ENCODE results near the gene CTSC. TPM values are rescaled to one million over a fixed set of nuclear protein-coding genes. Genes with fewer than 3 reads are reported as not detected.

The CTSC gene
- polyA plus RNA-seq, 3 donors: 150 to 415 (median 284) TPM

DNA sequence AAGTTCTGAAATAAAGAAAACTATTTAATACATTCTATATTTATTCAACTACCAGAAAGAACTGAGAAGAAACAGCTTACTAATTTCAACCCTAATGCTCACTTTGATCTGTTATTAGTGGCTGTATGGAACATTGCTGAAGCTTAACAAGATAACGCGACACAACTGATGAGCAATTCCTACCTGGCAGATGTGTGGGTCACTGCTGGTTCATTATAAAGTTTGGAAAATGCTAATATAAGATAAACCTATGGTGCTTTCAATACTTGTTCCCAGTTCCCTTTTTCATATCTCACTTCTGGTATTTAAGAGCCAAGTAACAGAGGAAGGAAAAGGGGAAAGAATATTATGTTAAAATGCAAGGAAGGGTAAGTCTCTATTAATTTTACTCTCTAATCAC, 10.5 kb downstream of the CTSC start:
- Histone ChIP-seq H3K27ac (ENCODE audit: low read depth in 1 of 2, low read length in 2 of 2) (peak overlapping the region in 1 of 2 donors; percentile 67), H4K20me1 (ENCODE audit: insufficient read depth, low read length) (peaks cover 93% of the 10 kb centered on the region), H3K4me3 (replicated peaks in 1 of 3; ENCODE audit: low read depth in 2 of 3, low read length in 3 of 3) (no peak overlapping the region), H3K4me2 (replicated peaks; ENCODE audit: extremely low read depth, low read length, poor library complexity, severe bottlenecking) (peak overlapping the region; percentile 43), H3K79me2 (ENCODE audit: insufficient read depth, low read length) (peaks cover 100% of the 10 kb centered on the region), H3K4me1 (ENCODE audit: control insufficient read depth in 1 of 2, insufficient read depth in 2 of 2, low read length in 2 of 2) (peaks cover 29 to 33% of the 10 kb centered on the region in 2 donors), H3K27me3 (ENCODE audit: control insufficient read depth in 2 of 2, insufficient read depth in 2 of 2, low read length in 2 of 2) (no peaks in the 10 kb centered on the region), H3K9me3 (replicated peaks in 1 of 2; ENCODE audit: control insufficient read depth in 1 of 2, insufficient read depth in 1 of 2, low read length in 2 of 2) (no peaks in the 10 kb centered on the region), H2AFZ (ENCODE audit: insufficient read depth, low read depth, low read length, poor library complexity, severe bottlenecking) (no peak overlapping the region), H3K9ac (ENCODE audit: insufficient read depth, low read length, poor library complexity, severe bottlenecking) (no peak overlapping the region), H3K36me3 (replicated peaks in 1 of 2; ENCODE audit: control insufficient read depth in 1 of 2, insufficient read depth in 2 of 2, low read length in 2 of 2) (peaks cover 40 to 79% of the 10 kb centered on the region in 2 donors)
- intact Hi-C loops (cut with micrococcal nuclease): no loop called here
- DNase-seq: peak in 1 of 3 donors; percentile 25
- no peak for TF ChIP-seq CTCF (IDR thresholded peaks at IDR 0.05)
- no peaks in the 10 kb centered on the region for H3K9me3 Mint-ChIP-seq
- H3K27me3 Mint-ChIP-seq (ENCODE audit: low read depth in 3 of 3): no peaks in the 10 kb centered on the region
- H3K36me3 Mint-ChIP-seq: peaks cover 70 to 79% of the 10 kb centered on the region in 2 donors
- H3K4me1 Mint-ChIP-seq: peaks cover 67% of the 10 kb centered on the region
- H3K4me3 Mint-ChIP-seq: peak overlapping the region in 1 of 2 donors; percentile 67
- WGBS (ENCODE audit: insufficient coverage): no CpG with 5 or more reads among the region's 2 CpGs
- peak overlapping the region in 4 of 7 donors; percentile 21 to 67 (median 44) for H3K27ac Mint-ChIP-seq

DNA sequence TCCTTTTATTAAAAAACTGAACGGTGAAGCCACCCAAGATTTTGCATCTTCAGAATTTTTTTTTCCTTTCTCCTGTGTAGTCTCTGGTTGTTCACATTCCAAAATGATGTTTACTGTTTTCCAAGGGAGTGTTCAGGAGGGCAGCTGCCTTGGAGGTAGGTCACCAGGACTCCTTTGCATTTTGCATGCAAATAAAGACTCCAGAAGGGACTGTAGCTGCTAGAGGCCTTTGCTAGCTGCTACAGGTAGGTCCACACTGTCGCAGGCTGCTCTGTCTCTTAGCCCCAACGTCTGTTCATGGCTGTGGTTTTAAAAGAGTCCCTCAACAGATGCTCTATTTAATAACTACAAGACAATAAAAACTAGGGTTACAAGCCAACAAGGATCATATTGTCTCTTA, 11.4 kb downstream of the CTSC start:
- H3K27ac ChIP-seq (ENCODE audit: low read depth in 1 of 2, low read length in 2 of 2): peak overlapping the region in 1 of 2 donors; percentile 11
- no peaks in the 10 kb centered on the region for H3K27me3 Mint-ChIP-seq (ENCODE audit: low read depth in 3 of 3)
- H3K9me3 Mint-ChIP-seq: no peaks in the 10 kb centered on the region
- H3K27ac Mint-ChIP-seq: no peak overlapping the region
- H2AFZ ChIP-seq (ENCODE audit: insufficient read depth, low read depth, low read length, poor library complexity, severe bottlenecking): no peak overlapping the region
- no peak for DNase-seq
- peaks cover 72 to 80% of the 10 kb centered on the region in 2 donors for H3K36me3 Mint-ChIP-seq
- intact Hi-C loops (cut with micrococcal nuclease): no loop called here
- no peak overlapping the region for H3K4me3 ChIP-seq (replicated peaks in 1 of 3; ENCODE audit: low read depth in 2 of 3, low read length in 3 of 3)
- H3K4me3 Mint-ChIP-seq: no peak overlapping the region
- no peaks in the 10 kb centered on the region for H3K27me3 ChIP-seq (ENCODE audit: control insufficient read depth in 2 of 2, insufficient read depth in 2 of 2, low read length in 2 of 2)
- TF ChIP-seq CTCF (IDR thresholded peaks at IDR 0.05): no peak
- peaks cover 93% of the 10 kb centered on the region for H4K20me1 ChIP-seq (ENCODE audit: insufficient read depth, low read length)
- H3K79me2 ChIP-seq (ENCODE audit: insufficient read depth, low read length): peaks cover 100% of the 10 kb centered on the region
- H3K4me1 Mint-ChIP-seq: peaks cover 64% of the 10 kb centered on the region
- H3K36me3 ChIP-seq (replicated peaks in 1 of 2; ENCODE audit: control insufficient read depth in 1 of 2, insufficient read depth in 2 of 2, low read length in 2 of 2): peaks cover 32 to 79% of the 10 kb centered on the region in 2 donors
- peaks cover 29 to 33% of the 10 kb centered on the region in 2 donors for H3K4me1 ChIP-seq (ENCODE audit: control insufficient read depth in 1 of 2, insufficient read depth in 2 of 2, low read length in 2 of 2)
- H3K9ac ChIP-seq (ENCODE audit: insufficient read depth, low read length, poor library complexity, severe bottlenecking): no peak overlapping the region
- WGBS (ENCODE audit: insufficient coverage): 100% methylated on average over 1 of the region's 3 CpGs
- H3K4me2 ChIP-seq (replicated peaks; ENCODE audit: extremely low read depth, low read length, poor library complexity, severe bottlenecking): no peak overlapping the region
- no peaks in the 10 kb centered on the region for H3K9me3 ChIP-seq (replicated peaks in 1 of 2; ENCODE audit: control insufficient read depth in 1 of 2, insufficient read depth in 1 of 2, low read length in 2 of 2)

All from CD14-positive monocyte (primary cell).